Mesendoderm (in vitro differentiated cells): ENCODE measurements around the gene CENPQ.
"Not testable (repeated sequence)": the region's sequence is repeated elsewhere in the genome, so short reads cannot be mapped to it uniquely, and the experiment has no call there.

Experiments
- DNase-seq: peaks from one replicate; pipeline ENCODE4 v3.0.0; 2013
- H2AK5ac ChIP-seq: 2 replicates; pipeline ENCODE4 v1.6.1; 2013; ENCODE audit warnings: low read length, inconsistent platforms
- H2BK120ac ChIP-seq: 2 replicates; pipeline ENCODE4 v1.6.1; 2013; ENCODE audit warnings: low read depth, mild to moderate bottlenecking, low read length, moderate library complexity, mixed read lengths
- H2BK15ac ChIP-seq: replicated peaks from 2 replicates; pipeline ENCODE4 v1.6.1; 2013; ENCODE audit warnings: low read depth, mild to moderate bottlenecking, moderate library complexity
- H2BK5ac ChIP-seq: 2 replicates; pipeline ENCODE4 v1.6.1; 2013; ENCODE audit warnings: low read length, inconsistent platforms
- H3K18ac ChIP-seq: 2 replicates; pipeline ENCODE4 v1.6.1; 2013; ENCODE audit warnings: mild to moderate bottlenecking, low read length, mixed read lengths
- H3K23ac ChIP-seq: one replicate; pipeline ENCODE4 v1.6.1; 2013; ENCODE audit warnings: low read length
- H3K27ac ChIP-seq: 2 replicates; pipeline ENCODE4 v1.5.1; 2013; ENCODE audit warnings: low read depth, mild to moderate bottlenecking, inconsistent platforms, low read length, moderate library complexity
- H3K27me3 ChIP-seq: 2 replicates; pipeline ENCODE4 v1.6.1; 2013; ENCODE audit warnings: low read length, control low read depth, mild to moderate bottlenecking, inconsistent platforms; ENCODE audit not compliant: insufficient read depth, poor library complexity
- H3K36me3 ChIP-seq: 2 replicates; pipeline ENCODE4 v1.6.1; 2013; ENCODE audit warnings: low read length, inconsistent platforms; ENCODE audit not compliant: control insufficient read depth, insufficient read depth
- H3K4ac ChIP-seq: one replicate; pipeline ENCODE4 v1.6.1; 2013; ENCODE audit warnings: low read depth, mild to moderate bottlenecking, low read length, moderate library complexity
- H3K4me1 ChIP-seq: 2 replicates; pipeline ENCODE4 v1.6.1; 2013; ENCODE audit warnings: low read depth, low read length, inconsistent platforms; ENCODE audit not compliant: control insufficient read depth
- H3K4me2 ChIP-seq: 2 replicates; pipeline ENCODE4 v1.6.1; 2013; ENCODE audit warnings: low read length
- H3K4me3 ChIP-seq: 2 replicates; pipeline ENCODE4 v1.5.1; 2013; ENCODE audit warnings: mild to moderate bottlenecking, low read length
- H3K56ac ChIP-seq: one replicate; pipeline ENCODE4 v1.6.1; 2013; ENCODE audit warnings: low read length
- H3K79me1 ChIP-seq: 2 replicates; pipeline ENCODE4 v1.6.1; 2013; ENCODE audit warnings: low read length, inconsistent platforms
- H3K79me2 ChIP-seq: 2 replicates; pipeline ENCODE4 v1.6.1; 2013; ENCODE audit warnings: mild to moderate bottlenecking, low read length; ENCODE audit not compliant: control insufficient read depth, insufficient read depth
- H3K9ac ChIP-seq: 2 replicates; pipeline ENCODE4 v1.6.1; 2013; ENCODE audit warnings: low read length, inconsistent platforms
- H4K5ac ChIP-seq: one replicate; pipeline ENCODE4 v1.6.1; 2013; ENCODE audit warnings: low read length
- H4K8ac ChIP-seq: one replicate; pipeline ENCODE4 v1.6.1; 2013; ENCODE audit warnings: low read depth, mild to moderate bottlenecking, control low read depth, low read length, moderate library complexity
- WGBS: extraction: QIAGEN DNeasy Blood & Tissue Kit; methylation state at CpG from one replicate; pipeline ENCODE4 v1.1.7; 2013; ENCODE audit warnings: low lambda C conversion rate, missing lambda C conversion rate; ENCODE audit not compliant: insufficient coverage; ENCODE audit errors: extremely low coverage; 5-methylcytosine and 5-hydroxymethylcytosine counted together

Gene CENPQ

GRCh38 chr6:49483380-49483779 is 20.2 kb downstream of the CENPQ start:
- not testable (repeated sequence) for H4K5ac ChIP-seq, H3K9ac ChIP-seq, H2BK15ac ChIP-seq, H2BK120ac ChIP-seq, H2AK5ac ChIP-seq, H3K27me3 ChIP-seq, H3K4me3 ChIP-seq, H3K79me1 ChIP-seq, H2BK5ac ChIP-seq, H3K56ac ChIP-seq, H3K4me2 ChIP-seq, H3K23ac ChIP-seq, H3K27ac ChIP-seq, H3K36me3 ChIP-seq, H3K4ac ChIP-seq, DNase-seq, H3K79me2 ChIP-seq, H4K8ac ChIP-seq, H3K4me1 ChIP-seq, H3K18ac ChIP-seq
- no CpG with 5 or more reads among the region's 14 CpGs for WGBS

GRCh38 chr6:49490633-49491032 is 27.5 kb downstream of the CENPQ start:
- no peak overlapping the region for H2BK5ac ChIP-seq
- no peak overlapping the region for H2BK15ac ChIP-seq
- H2BK120ac ChIP-seq = no peak overlapping the region
- H3K4me3 ChIP-seq = no peak overlapping the region
- H3K36me3 ChIP-seq = no peaks in the 10 kb centered on the region
- no peak for DNase-seq
- no peak overlapping the region for H3K56ac ChIP-seq
- H3K27ac ChIP-seq = no peak overlapping the region
- WGBS = no CpG with 5 or more reads among the region's 4 CpGs
- H3K23ac ChIP-seq = no peak overlapping the region
- no peaks in the 10 kb centered on the region for H3K27me3 ChIP-seq
- no peaks in the 10 kb centered on the region for H3K79me2 ChIP-seq
- no peak overlapping the region for H2AK5ac ChIP-seq
- H4K8ac ChIP-seq = no peak overlapping the region
- H3K4me1 ChIP-seq = no peaks in the 10 kb centered on the region
- no peak overlapping the region for H4K5ac ChIP-seq
- H3K79me1 ChIP-seq = no peaks in the 10 kb centered on the region
- H3K9ac ChIP-seq = no peak overlapping the region
- H3K4ac ChIP-seq = no peak overlapping the region
- H3K4me2 ChIP-seq = no peak overlapping the region
- no peak overlapping the region for H3K18ac ChIP-seq

- H4K5ac ChIP-seq = no peak overlapping the region
- H3K79me2 ChIP-seq = no peaks in the 10 kb centered on the region
- H3K56ac ChIP-seq = no peak overlapping the region
- H3K27ac ChIP-seq = no peak overlapping the region
- no peaks in the 10 kb centered on the region for H3K36me3 ChIP-seq
- H2BK5ac ChIP-seq = no peak overlapping the region
- H3K4me3 ChIP-seq = no peak overlapping the region
- no peaks in the 10 kb centered on the region for H3K27me3 ChIP-seq
- H3K4ac ChIP-seq = no peak overlapping the region
- no peak overlapping the region for H3K4me2 ChIP-seq
- no peaks in the 10 kb centered on the region for H3K79me1 ChIP-seq
- no peak overlapping the region for H3K9ac ChIP-seq
- no peak overlapping the region for H2BK15ac ChIP-seq
- DNase-seq = no peak
- H2BK120ac ChIP-seq = no peak overlapping the region
- no peak overlapping the region for H2AK5ac ChIP-seq
- H3K23ac ChIP-seq = no peak overlapping the region
- no CpG with 5 or more reads among the region's 3 CpGs for WGBS
- H4K8ac ChIP-seq = no peak overlapping the region
- H3K18ac ChIP-seq = no peak overlapping the region
- no peaks in the 10 kb centered on the region for H3K4me1 ChIP-seq
These were observed 34.1 kb downstream of the CENPQ start for GRCh38 chr6:49497304-49497703.

GRCh38 chr6:49499126-49499525 is 36.0 kb downstream of the CENPQ start:
- no peak overlapping the region for H3K4me3 ChIP-seq
- no peaks in the 10 kb centered on the region for H3K79me2 ChIP-seq
- H2BK15ac ChIP-seq = no peak overlapping the region
- H3K56ac ChIP-seq = no peak overlapping the region
- no peak overlapping the region for H4K8ac ChIP-seq
- H2AK5ac ChIP-seq = no peak overlapping the region
- H3K4me2 ChIP-seq = no peak overlapping the region
- no peaks in the 10 kb centered on the region for H3K27me3 ChIP-seq
- no peak overlapping the region for H3K23ac ChIP-seq
- no peak overlapping the region for H3K9ac ChIP-seq
- no peaks in the 10 kb centered on the region for H3K36me3 ChIP-seq
- WGBS = no CpG with 5 or more reads among the region's 1 CpG
- no peak overlapping the region for H2BK120ac ChIP-seq
- no peak for DNase-seq
- no peak overlapping the region for H3K4ac ChIP-seq
- no peaks in the 10 kb centered on the region for H3K4me1 ChIP-seq
- H2BK5ac ChIP-seq = no peak overlapping the region
- H4K5ac ChIP-seq = no peak overlapping the region
- H3K79me1 ChIP-seq = no peaks in the 10 kb centered on the region
- no peak overlapping the region for H3K27ac ChIP-seq
- no peak overlapping the region for H3K18ac ChIP-seq

GRCh38 chr6:49499623-49500022 is 36.5 kb downstream of the CENPQ start, which contains the start of gene GLYATL3:
Gene GLYATL3 (plus strand): TSS chr6:49499923. CDS start chr6:49511991, 12,068 bp downstream.
- Histone ChIP-seq H3K79me1 (no peaks in the 10 kb centered on the region), H2BK5ac (no peak within 1 kb of the TSS), H3K23ac (no peak within 1 kb of the TSS), H3K56ac (no peak within 1 kb of the TSS), H3K4me3 (no peak within 1 kb of the TSS), H3K18ac (no peak within 1 kb of the TSS), H4K5ac (no peak within 1 kb of the TSS), H4K8ac (no peak within 1 kb of the TSS), H3K27me3 (no peaks in the 10 kb centered on the region), H3K27ac (no peak within 1 kb of the TSS), H3K36me3 (no peaks in the 10 kb centered on the region), H3K4ac (no peak within 1 kb of the TSS), H3K4me2 (no peak within 1 kb of the TSS), H2AK5ac (no peak within 1 kb of the TSS), H3K4me1 (no peaks in the 10 kb centered on the region), H3K79me2 (no peaks in the 10 kb centered on the region), H2BK15ac (no peak within 1 kb of the TSS), H2BK120ac (no peak within 1 kb of the TSS), H3K9ac (no peak within 1 kb of the TSS)
- WGBS = no CpG with 5 or more reads among the region's 2 CpGs
- DNase-seq = no peak

- H3K79me2 ChIP-seq = no peaks in the 10 kb centered on the region
- no peak overlapping the region for H3K4ac ChIP-seq
- no peak overlapping the region for H3K56ac ChIP-seq
- H3K4me2 ChIP-seq = no peak overlapping the region
- no peak overlapping the region for H3K23ac ChIP-seq
- H3K18ac ChIP-seq = no peak overlapping the region
- H3K36me3 ChIP-seq = no peaks in the 10 kb centered on the region
- H3K9ac ChIP-seq = no peak overlapping the region
- H3K27me3 ChIP-seq = no peaks in the 10 kb centered on the region
- no peak overlapping the region for H3K27ac ChIP-seq
- H4K8ac ChIP-seq = no peak overlapping the region
- no peaks in the 10 kb centered on the region for H3K79me1 ChIP-seq
- no peak overlapping the region for H2BK5ac ChIP-seq
- H2AK5ac ChIP-seq = no peak overlapping the region
- H3K4me3 ChIP-seq = no peak overlapping the region
- H2BK15ac ChIP-seq = no peak overlapping the region
- H2BK120ac ChIP-seq = no peak overlapping the region
- no peak overlapping the region for H4K5ac ChIP-seq
- no CpG with 5 or more reads among the region's 5 CpGs for WGBS
- no peaks in the 10 kb centered on the region for H3K4me1 ChIP-seq
- DNase-seq = no peak
These were observed 41.5 kb downstream of the CENPQ start for GRCh38 chr6:49504666-49505065.
